Prostate gland (tissue), 2 donors: ENCODE data around the gene KDM4F.

Source experiments
- CTCF ChIP-seq, 4 experiments: fragments of 200-600 bp in 2 of 4; fragments of 450-650 bp in 2 of 4; sonication (generic) in 2 of 4; IDR thresholded peaks; 1 replicate in 3 of 4; 2 replicates in 1 of 4; pipeline ENCODE4 v1.5.1; 2016 to 2019; ENCODE audit warnings: antibody characterized with exemption in 4 of 4, mild to moderate bottlenecking in 2 of 4, moderate library complexity in 2 of 4
- POLR2A ChIP-seq: fragments of 450-650 bp; IDR thresholded peaks from one replicate; pipeline ENCODE4 v1.6.1; 2016; ENCODE audit warnings: antibody characterized with exemption, mild to moderate bottlenecking

DNA sequence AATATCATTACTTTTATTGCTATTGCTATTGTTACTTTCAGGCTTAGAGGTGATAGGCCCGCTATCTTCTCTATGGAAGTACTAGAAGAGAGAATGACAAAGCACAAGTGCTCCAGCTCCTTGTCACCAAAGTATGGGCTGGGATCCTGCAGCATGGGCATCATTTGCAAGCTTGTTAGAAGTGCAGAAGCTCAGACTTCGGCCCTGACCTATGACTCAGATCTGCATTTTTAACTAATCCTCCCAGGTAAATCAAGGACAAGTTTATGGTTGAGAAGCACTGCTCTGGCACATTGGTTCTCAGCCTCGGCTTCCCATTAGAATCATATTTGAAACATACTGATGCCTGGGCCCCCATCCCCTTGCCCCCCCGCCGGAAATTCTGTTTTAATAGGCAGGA is 31.8 kb downstream of the KDM4F start:
- no peak for TF ChIP-seq POLR2A
- TF ChIP-seq CTCF (IDR thresholded peaks at IDR 0.05) = no peak
